ENCODE data around the gene NAMPT. TPM values are rescaled to one million over a fixed set of nuclear protein-coding genes. Genes with fewer than 3 reads are reported as not detected.

The NAMPT gene
- total and polyA plus RNA-seq, 9 of the 15 experiments (the other 6 are each of a cell fraction or from before 2014, with no cell fraction given): 41.1 to 160 (median 106) TPM

GRCh38 chr7:106291247-106291646 lies 6.5 kb upstream of the NAMPT start:
- no TSS peak for BruUV-seq (replicated peaks)
- Histone ChIP-seq H3K79me2 (ENCODE audit: control insufficient read depth, insufficient read depth, low read length) (peaks cover 1% of the 10 kb centered on the region; the same call in 1 of the 3 replicates), H3K4me3 (no peak overlapping the region), H3K4me1 (replicated peaks in 1 of 2; ENCODE audit: control insufficient read depth in 2 of 2, insufficient read depth in 2 of 2, low read length in 2 of 2) (peaks cover 5% of the 10 kb centered on the region in 2 experiments; a peak in 3 of 5 replicates), H2AFZ (ENCODE audit: low read depth, low read length) (no peak overlapping the region), H3K36me3 (ENCODE audit: control insufficient read depth, insufficient read depth, low read length) (no peaks in the 10 kb centered on the region), H4K20me1 (replicated peaks; ENCODE audit: control insufficient read depth, insufficient read depth, low read length) (no peaks in the 10 kb centered on the region), H3K9me1 (ENCODE audit: control insufficient read depth, insufficient read depth, low read length) (no peaks in the 10 kb centered on the region), H3K4me2 (ENCODE audit: insufficient read depth, low read length) (no peak overlapping the region), H3K27ac (ENCODE audit: extremely low read depth, low read depth, low read length) (no peak overlapping the region), H3K9ac (ENCODE audit: insufficient read depth in 1 of 2, low read depth in 2 of 2, low read length in 2 of 2) (no peak overlapping the region), H3K27me3 (ENCODE audit: control insufficient read depth in 2 of 2, insufficient read depth in 2 of 2, low read length in 2 of 2) (no peaks in the 10 kb centered on the region), H3K9me3 (replicated peaks; ENCODE audit: control insufficient read depth, insufficient read depth, low read depth, low read length) (no peaks in the 10 kb centered on the region)
- ChIA-PET POLR2A (no interaction called here), CTCF (ENCODE audit: low intra/inter-chr PET ratio) (no interaction called here)
- intact Hi-C loops (cut with micrococcal nuclease) (no loop called here), in situ Hi-C loops (cut with MboI) (no loop called here)
- WGBS (ENCODE audit: insufficient coverage, low coverage, missing lambda C conversion rate): 32% methylated on average over 4 of the region's 4 CpGs
- ATAC-seq (no peak), DNase-seq (ENCODE audit: extremely low read depth in 1 of 4, low spot score in 3 of 4) (no peak), FAIRE-seq (no peak)
- TF ChIP-seq ZNF668 (CRISPR knock-in tag; IDR thresholded peaks at IDR 0.05) (no peak), MCM3 (IDR thresholded peaks at IDR 0.05) (0 out of 2 replicates have a peak, but pooled peaks have one; percentile 37), KLF1 (tag; IDR thresholded peaks at IDR 0.05) (0 out of 2 replicates have a peak, but pooled peaks have one; percentile 15)

DNA sequence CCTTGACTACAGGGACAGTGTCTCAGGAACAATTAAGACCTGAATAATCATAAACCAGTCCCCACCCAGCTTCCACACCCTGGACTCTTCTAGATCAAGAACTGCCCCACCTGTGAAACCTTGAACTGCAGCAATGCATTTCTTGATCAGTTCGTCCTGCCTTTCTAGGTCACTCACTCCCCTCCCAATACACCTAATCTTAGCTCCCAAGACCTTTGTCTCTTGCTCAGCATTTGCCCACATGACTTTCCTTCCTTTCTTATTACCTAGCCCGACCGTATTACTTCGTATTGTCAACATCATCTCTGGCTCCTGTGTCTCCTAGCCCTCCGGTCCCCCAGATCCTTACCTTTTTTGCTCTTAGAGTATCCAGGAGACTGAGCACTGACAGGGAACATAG lies 5.5 kb upstream of the NAMPT start:
- FAIRE-seq: no peak
- no peak for ATAC-seq
- intact Hi-C loops (cut with micrococcal nuclease) (no loop called here), in situ Hi-C loops (cut with MboI) (no loop called here)
- Histone ChIP-seq H3K9me3 (replicated peaks; ENCODE audit: control insufficient read depth, insufficient read depth, low read depth, low read length) (no peaks in the 10 kb centered on the region), H3K4me3 (no peak overlapping the region), H3K4me1 (replicated peaks in 1 of 2; ENCODE audit: control insufficient read depth in 2 of 2, insufficient read depth in 2 of 2, low read length in 2 of 2) (peaks cover 6 to 8% of the 10 kb centered on the region in 2 experiments; a peak in 4 of 5 replicates), H3K27ac (ENCODE audit: extremely low read depth, low read depth, low read length) (no peak overlapping the region), H2AFZ (ENCODE audit: low read depth, low read length) (peak overlapping the region; percentile 27; the same call in 1 of the 2 replicates), H4K20me1 (replicated peaks; ENCODE audit: control insufficient read depth, insufficient read depth, low read length) (no peaks in the 10 kb centered on the region), H3K36me3 (ENCODE audit: control insufficient read depth, insufficient read depth, low read length) (no peaks in the 10 kb centered on the region), H3K79me2 (ENCODE audit: control insufficient read depth, insufficient read depth, low read length) (peaks cover 6% of the 10 kb centered on the region; the same call in 1 of the 3 replicates), H3K4me2 (ENCODE audit: insufficient read depth, low read length) (no peak overlapping the region), H3K9me1 (ENCODE audit: control insufficient read depth, insufficient read depth, low read length) (no peaks in the 10 kb centered on the region), H3K9ac (ENCODE audit: insufficient read depth in 1 of 2, low read depth in 2 of 2, low read length in 2 of 2) (no peak overlapping the region), H3K27me3 (ENCODE audit: control insufficient read depth in 2 of 2, insufficient read depth in 2 of 2, low read length in 2 of 2) (no peaks in the 10 kb centered on the region)
- 52% methylated on average over 5 of the region's 5 CpGs for WGBS (ENCODE audit: insufficient coverage, low coverage, missing lambda C conversion rate)
- POLR2A ChIA-PET: no interaction called here
- TF ChIP-seq PHF8 (IDR thresholded peaks at IDR 0.05; ENCODE audit: borderline replicate concordance, low read length) (no peak), SAP30 (IDR thresholded peaks at IDR 0.05; ENCODE audit: borderline replicate concordance, insufficient read depth, low read depth, low read length, poor library complexity, severe bottlenecking) (no peak), TSC22D4 (tag; IDR thresholded peaks at IDR 0.05) (no peak), NR2F6 (CRISPR knock-in tag; IDR thresholded peaks at IDR 0.05) (no peak)
- TF ChIP-seq, protein P1, sequence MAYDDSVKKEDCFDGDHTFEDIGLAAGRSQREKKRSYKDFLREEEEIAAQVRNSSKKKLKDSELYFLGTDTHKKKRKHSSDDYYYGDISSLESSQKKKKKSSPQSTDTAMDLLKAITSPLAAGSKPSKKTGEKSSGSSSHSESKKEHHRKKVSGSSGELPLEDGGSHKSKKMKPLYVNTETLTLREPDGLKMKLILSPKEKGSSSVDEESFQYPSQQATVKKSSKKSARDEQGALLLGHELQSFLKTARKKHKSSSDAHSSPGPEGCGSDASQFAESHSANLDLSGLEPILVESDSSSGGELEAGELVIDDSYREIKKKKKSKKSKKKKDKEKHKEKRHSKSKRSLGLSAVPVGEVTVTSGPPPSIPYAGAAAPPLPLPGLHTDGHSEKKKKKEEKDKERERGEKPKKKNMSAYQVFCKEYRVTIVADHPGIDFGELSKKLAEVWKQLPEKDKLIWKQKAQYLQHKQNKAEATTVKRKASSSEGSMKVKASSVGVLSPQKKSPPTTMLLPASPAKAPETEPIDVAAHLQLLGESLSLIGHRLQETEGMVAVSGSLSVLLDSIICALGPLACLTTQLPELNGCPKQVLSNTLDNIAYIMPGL (CRISPR knock-in tag; IDR thresholded peaks at IDR 0.05): no peak
- no peak for DNase-seq (ENCODE audit: extremely low read depth in 1 of 4, low spot score in 3 of 4)
- CTCF ChIA-PET (ENCODE audit: low intra/inter-chr PET ratio): no interaction called here
- BruUV-seq (replicated peaks): no TSS peak

All from K562 (cell line).